Measurements from ENCODE around the gene GARNL3.

The GARNL3 gene

DNA sequence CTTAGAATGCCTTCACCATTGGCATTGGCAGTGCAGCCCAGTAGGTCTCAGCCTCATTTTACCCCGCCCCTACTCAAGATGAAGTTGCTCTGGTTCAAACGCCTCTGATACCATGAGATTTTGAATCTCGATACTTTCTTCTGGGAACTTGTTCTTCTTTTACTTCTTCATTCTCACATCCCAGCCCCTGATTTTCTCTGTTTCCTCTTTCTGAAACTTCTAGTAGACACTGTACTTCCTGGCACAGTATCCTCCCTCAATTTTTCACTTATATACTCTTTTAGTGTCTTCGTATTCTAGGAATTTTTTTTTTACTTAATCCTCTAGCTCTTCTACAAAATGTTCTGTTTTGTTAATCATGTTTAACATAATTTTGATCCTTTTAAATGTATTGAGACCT lies 146.5 kb downstream of the GARNL3 start:
- DNase-seq = no peak

GRCh38 chr9:127415141-127415540 lies 150.6 kb downstream of the GARNL3 start:
- DNase-seq = no peak

GRCh38 chr9:127415657-127416056 lies 151.1 kb downstream of the GARNL3 start:
- DNase-seq = no peak

GRCh38 chr9:127417131-127418036 lies 152.8 kb downstream of the GARNL3 start:
- no peak for DNase-seq

DNA sequence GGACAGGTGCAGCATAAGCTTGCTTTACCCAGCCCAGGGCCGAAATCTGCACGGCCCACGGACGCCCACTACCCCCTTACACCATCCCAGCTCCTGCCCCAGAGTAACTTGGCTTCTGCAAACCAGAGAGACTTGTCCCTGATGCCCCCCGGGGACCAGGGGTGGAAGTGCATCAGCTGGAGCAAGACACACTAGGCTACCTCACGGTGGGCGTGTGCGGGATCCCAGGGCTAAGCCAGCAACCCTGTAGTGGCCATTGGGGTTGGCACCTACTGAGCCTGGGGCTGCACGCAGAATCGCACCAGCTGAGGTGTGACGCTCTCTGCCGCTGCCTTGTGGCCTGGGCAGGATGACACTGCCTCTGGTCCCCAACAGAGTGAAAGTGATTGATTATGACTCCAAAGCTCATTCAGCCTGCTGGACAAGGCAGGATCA lies 153.5 kb downstream of the GARNL3 start:
- DNase-seq = no peak

DNA sequence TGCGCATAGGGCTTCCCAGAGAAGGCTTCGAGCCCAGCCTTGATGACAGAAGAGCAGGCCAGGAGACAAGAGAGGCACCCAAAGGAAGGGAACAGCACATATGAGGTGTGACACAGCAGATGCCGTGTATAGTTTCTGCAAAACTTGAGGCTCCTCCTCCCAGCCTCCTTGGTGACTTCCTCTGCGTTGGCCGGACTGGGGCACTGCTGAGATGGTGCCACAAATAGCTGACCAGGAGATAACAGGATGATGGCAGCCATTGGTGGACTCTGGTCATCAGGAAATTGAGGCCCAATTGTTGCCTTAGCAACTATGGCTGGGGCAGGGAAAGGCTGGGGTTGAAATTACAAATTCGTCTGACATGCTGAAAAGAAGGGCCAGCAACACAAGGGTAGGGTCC lies 154.8 kb downstream of the GARNL3 start:
- DNase-seq = no peak

DNA sequence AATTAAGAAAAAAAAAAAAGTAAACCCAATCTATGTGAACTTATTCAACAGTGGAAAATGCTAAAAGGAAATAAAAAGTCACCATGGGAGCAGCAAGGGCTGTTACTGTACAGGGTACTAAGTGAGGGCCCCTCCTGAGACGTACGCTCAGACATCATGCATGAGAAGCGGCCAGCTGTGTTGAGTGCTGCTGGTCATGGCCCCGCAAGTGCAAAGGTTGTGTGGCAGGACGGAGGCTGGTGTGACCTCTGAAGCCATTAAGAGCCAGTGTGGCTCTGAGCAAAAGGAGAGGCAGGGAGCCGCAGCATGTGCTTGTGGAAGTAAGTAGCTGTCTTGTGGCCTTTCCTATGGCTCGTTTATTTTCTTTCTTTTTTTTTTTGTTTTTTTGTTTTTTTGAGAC lies 156.5 kb downstream of the GARNL3 start:
- DNase-seq = no peak

DNA sequence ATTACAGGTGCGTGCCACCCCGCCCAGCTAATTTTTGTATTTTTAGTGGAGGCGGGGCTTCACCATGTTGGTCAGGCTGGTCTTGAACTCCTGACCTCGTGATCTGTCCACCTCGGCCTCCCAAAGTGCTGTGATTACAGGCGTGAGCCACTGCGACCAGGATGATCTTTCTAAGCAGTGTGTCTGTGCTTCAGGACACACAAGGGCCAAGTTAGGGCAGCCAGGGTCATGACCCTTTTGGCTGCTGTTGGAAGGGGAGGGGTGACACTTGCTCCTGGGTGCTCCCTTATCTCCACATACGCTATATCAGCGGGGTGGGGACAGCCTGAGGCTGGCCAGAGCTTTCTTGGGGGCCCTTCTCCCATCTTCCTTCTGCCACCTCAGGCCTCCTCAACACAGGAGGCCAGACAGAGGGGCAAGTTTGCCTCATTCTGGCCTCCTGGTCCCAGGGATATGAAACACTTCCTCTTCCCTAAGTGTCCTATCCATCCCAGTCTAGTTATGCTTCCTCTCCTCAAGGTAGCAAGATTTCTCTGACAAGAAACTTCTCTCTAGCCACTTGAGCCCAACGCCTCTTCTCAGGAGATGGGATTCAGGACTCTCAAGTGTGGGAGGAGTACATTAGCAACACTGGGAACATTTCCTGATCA lies 157.7 kb downstream of the GARNL3 start:
- DNase-seq = no peak

DNA sequence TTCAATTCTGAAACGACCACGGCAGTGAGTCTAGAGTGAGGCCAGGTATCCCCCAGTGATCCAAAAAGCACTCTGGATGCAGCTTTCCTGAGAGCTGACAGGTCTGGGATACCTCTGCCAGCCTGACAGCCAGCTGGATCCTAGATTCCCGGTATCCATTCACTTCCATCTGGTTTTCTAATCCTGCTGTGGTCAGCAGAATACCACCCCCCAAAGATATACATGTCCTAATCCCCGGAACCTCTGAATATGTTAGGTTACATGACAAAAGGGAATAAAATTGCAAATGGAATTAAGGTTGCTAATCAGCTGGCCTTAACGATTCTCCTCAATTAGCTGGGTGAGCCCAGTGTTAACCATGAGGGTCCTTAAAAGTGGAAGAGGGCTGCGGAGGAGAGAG lies 158.2 kb downstream of the GARNL3 start:
- no peak for DNase-seq

DNA sequence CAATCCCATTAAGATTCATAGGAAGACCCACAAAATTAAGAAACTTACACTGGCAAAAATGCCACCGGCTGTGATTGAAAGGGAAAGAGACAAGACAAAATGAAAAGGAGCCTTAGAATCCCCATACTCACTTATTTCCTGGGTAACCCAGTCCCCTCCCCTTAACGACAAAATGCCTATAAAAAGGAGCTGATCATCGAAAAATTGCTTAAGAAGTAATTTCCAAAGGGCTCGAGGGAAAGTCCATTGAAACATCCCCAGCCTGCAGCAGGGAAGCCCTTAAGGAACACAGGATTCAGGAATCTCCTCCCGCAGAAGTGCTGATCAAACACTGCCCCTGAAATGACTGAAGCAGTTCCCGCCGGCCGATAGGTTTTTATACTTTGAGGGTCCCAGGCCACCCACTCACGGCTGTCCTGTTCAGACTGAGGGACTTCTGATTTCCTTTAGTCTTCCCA lies 158.9 kb downstream of the GARNL3 start:
- DNase-seq = no peak

- DNase-seq = peak in 1 of 2 experiments; percentile 78
Measured at GRCh38 chr9:127423934-127424675, 159.5 kb downstream of the GARNL3 start, which contains the start of gene ZNF79. Gene ZNF79 (plus strand): TSS chr9:127424382. CDS start chr9:127424788, 406 bp downstream.

DNA sequence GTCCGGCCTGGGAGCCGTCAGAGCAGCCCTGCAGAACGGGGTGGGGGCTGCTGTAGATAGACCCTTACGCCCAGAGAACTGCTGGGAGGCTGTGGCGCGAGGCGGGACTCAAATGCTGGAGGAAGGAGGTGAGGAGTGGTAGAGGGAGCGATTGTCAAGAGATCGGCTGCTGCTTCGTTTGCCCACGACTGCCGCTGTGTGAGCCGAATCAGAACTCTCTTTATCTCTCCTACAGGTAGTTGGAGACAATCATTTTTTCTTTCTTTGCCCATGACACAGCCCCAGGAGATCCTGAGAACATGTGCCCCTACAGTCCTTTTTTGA lies 160.1 kb downstream of the GARNL3 start:
- DNase-seq = no peak

DNA sequence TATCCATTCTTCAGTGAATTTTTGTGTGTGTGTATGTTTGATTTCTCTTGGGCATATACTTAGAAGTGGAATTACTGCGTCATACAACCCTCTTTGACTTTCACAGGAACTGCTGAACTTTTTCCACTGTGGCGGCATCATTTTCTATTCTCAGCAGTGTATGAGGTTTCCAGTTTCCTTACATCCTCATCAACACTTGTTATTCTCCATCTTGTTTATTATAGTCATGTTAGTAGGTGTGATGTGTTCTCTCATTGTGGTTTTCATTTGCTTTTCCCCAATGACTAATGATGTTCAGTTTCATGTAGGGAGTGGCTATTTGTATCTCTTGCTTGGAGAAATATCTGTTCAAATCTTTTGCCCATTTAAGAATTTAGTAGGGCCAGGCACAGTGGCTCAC lies 162.2 kb downstream of the GARNL3 start:
- DNase-seq = no peak

DNA sequence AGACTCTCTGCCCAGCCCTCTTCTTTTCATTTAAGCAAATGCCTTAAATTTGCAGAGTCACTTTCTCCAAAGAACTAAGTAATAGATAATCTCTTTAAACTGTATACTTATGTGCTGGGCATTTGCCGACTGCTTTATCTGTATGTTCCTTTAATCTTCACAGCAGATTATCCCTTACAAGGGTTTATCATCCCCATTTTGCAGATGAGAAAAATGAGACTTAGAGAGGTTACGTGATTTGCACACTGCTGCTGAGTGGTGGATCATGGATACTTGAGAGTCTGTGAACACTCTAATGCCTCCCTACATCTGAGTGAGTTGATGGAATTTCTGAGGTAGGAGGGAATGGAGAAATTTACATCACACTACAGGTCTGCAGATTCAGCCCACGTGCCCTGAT lies 163.8 kb downstream of the GARNL3 start:
- no peak for DNase-seq

GRCh38 chr9:127430415-127430814 lies 165.8 kb downstream of the GARNL3 start:
- no peak for DNase-seq

DNA sequence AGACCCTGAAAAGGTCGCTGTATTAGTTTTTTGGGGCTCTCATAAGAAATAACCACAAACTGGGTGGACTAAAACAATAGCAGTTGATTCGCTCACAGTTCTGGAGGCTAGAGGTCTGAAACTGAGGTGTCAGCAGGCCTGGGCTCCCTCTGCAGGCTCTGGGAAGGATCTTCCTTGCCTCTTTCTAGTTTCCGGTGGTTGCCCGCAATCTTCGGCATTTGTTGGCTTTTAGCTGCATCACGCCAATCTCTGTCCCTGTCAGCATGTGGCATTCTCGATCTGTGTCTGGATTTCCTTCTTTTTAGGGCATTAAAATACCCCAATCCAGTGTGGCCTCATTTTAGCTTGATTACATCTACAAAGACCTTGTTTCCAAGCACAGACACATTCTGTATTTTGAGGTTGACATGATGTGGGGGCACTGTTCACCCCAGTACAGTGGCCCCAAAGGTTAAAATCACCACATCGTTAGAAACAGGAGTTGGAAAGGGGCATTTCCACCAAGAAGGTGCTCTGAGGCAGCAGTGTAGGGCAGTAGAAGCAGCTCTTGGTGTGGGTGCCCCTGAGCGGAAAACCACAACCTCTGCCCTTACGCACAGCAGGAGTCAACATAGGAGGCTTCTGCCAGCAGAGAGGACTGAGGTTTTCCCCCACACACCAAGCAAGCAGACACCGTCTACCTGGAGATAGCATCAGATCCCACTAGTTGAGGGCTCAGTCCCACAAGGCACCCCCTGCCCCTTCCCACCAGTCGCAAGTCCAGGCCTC lies 173.1 kb downstream of the GARNL3 start:
- DNase-seq = no peak

GRCh38 chr9:127438394-127438793 lies 173.8 kb downstream of the GARNL3 start:
- no peak for DNase-seq
